Measurements from ENCODE around the gene EVI5.
"Not testable (repeated sequence)": the region's sequence is repeated elsewhere in the genome, so short reads cannot be mapped to it uniquely, and the experiment has no call there.

The EVI5 gene

DNA sequence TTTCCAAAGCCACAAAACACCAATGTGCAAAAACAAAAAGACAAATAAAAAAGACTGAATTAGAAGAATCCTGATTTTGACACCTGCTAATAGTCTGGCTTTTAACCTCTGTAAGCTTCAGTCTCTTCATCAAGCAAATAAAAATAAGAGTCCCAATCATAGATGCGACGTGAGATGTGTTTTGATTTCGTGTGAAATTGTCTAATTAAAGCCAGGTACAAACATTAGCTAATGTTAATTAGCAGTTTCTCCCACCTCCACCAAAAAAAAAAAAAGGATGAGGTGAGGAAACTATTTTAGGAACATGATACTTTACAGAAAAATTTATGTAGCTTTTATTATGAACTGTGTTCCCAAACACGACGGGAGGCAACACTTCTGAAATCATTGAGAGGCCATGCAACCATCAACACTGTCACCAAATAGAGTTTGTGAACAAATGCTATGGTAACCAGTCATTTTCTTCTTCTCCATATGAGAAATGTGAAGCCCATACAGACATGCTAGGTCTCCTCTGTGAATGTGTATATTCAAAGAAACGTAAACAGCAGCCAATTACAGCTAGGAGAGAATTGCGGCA is 6.7 kb upstream of the EVI5 start:
- peak; percentile 30 for DNase-seq

DNA sequence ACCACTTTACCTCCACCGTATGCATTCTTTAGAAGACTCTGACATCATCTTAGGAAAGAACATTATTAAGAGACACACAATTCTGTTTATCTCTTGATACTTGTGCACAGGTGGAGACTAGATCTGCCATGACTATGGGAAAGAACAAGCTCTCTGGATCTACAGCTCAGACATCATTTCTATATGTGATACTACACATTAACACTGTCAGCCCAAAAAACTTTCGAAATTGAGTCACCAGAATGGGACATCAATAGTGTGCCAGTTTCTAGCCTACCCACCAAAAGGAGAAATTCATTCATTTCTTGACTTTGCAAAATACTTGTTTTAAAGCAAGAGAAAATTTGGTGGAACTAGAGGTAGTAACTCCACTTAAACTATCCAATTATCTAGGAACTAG is 6.0 kb upstream of the EVI5 start:
- DNase-seq: no peak

DNA sequence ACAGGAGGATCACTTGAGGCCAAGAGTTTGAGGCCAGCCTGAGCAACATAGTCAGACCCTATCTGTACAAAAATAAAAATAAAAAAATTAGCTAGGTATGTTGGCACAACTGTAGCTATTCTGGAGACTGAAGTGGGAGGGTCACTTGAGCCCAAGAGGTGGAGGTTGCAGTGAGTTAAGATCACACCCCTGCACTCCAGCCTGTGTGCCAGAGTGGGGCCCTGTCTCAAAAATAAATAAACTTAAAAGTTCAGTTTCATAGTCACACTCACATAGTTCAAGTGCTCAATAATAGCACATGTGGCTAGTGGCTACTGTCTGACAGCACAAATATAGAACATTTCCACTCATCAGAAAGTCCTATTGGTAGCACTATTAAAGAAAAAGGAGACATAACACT is 5.2 kb upstream of the EVI5 start:
- no peak for DNase-seq

DNA sequence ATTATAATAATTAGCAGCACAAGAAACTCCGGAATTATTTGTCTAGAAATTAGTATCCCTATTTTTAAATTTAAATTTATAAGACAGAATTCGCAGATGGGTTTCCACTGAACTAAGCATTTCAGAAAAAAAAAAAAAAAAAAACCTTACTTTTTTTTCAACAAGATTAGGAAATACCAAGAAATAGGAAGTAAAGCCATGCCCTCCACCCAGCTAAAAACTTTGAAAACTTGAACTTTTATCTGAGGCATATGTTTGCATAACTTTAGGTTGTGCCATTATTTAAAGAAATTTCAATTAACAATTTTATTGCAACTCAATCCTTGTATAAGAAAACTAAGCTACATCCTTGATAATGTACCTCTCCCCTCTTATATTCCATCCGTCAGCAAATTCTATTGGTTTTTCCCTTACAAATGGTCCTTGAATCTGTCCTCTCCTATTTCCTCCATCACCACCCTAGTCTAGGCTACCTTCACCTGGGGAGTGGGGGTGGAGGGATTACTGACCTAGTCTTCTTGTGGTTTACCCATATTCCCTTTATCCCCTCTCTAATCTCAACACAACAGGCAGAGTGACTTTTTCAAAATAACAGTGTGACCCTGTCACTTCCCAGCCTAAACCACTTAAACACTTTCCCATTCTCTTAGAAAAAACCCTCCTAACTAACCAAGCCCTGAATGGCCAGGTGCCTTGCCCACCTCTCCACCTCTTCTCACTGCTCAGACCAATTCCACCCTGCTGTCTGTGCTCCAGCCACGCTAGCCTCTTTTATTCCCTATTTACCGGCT is 1.4 kb upstream of the EVI5 start:
- no peak for DNase-seq

DNA sequence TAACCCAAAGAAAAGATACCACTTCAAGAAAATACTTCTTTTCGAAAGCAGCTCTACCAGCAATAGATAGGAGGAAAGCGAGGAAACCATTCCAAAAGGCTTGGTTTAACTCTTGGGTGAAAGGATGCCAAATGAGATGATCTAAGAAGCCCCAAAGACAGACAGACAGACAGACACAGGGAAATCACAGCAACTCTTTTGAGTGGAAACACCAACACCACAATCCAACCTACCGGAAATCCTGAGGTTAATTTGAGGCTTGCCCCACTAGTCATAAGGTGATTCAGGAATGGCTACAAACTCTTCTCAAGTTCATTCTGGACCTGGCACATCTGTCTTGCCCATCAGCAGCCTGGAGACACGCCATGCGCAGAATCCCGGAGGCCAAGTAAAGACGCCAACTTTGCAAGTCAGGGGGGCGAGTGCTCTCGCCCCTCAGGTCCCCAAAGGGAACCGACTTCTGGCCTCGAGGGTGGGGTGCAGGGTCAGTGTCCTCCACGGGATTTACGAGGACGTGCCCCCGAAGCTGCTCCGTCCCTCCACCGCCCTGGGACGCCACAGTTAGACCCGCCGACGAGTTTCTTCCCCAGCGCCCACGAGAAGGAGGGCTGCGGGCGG is 778 bp downstream of the EVI5 start:
- peak; percentile 1 for DNase-seq

DNA sequence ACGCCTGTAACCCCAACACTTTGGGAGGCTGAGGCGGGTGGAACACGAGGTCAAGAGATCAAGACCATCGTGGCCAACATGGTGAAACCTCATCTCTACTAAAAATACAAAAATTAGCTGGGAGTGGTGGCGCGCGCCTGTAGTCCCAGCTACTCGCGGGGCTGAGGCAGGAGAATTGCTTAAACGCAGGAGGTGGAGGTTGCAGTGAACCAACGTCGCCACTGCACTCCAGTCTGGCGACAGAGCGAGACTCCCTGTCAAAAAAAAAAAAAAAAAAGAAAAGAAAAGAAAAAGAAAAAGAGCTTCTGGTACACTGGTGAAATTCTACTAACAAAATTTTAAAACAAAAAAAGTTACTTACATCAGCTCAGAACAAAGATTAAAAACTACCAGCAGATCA is 1.4 kb downstream of the EVI5 start:
- DNase-seq: not testable (repeated sequence)

DNA sequence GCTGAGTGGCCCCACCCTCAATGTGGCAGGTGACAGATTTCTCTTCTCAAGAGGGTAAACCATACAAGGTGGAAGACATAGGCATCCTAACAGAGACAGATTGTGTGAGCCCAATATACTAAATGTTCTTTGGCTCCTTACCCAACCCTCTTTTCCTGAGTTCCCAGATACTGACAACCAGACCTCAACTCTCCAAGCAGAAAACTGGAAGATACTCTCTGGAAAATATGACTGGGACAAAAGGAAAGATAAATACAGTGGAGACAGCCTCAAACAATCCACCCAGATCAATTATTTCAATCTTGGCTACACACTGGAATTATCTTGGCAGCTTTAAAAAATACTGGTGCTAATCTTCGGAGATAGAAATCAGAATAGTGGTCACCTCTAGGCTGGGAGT is 6.5 kb downstream of the EVI5 start:
- no peak for DNase-seq

DNA sequence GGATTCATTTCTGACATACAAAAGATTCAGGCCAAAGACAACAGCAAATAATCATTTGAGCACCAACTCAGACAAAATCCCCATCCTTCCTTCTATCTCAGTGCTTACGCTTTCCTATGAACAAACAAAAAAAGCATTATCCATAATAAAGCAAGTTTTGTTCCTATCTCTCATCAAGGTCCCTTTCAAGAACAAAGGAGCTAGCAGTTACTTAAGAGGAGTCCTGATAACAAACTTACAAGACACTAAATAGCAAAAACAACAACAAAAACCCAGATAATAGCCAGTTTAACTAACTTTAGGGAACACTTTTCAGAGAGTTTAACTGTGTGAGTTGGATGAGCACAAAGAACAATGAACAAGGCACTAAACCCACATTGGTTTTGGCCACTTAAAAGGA is 10.5 kb downstream of the EVI5 start:
- DNase-seq: no peak

DNA sequence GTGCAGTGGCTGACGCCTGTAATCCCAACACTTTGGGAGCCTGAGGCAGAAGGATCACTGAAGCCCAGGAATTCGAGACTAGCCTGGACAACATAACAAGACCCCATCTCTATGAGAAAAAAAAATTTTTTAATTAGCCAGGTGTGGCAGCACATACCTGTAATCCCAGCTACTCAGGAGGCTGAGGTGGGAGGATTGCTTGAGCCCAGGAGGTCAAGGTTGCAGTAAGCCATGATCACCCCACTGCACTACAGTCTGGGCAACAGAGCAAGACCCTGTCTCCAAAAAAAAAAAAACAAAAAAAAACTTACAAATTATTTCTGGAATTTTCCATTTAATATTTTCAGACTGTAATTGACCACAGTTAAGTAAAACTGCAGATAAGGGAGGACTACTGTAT is 11.2 kb downstream of the EVI5 start:
- DNase-seq: not testable (repeated sequence)

DNA sequence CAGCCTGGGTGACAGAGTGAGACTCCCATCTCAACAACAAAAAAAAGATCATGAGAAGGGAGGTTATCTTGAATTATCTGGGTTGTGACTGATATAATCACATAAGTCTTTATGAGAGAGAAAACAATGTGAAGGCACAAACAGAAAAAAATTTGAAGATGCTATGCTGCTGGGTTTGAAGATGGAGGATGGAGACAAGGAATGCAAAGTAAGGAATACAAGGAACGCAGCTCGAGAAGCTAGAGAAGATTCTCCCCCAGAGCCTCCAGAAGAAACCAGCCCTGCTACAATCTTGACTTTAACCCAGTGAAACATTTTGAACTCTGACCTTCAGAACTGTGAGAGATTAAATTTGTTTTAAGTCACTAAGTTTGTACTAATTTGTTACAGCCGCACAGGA is 15.1 kb downstream of the EVI5 start:
- DNase-seq: no peak

DNA sequence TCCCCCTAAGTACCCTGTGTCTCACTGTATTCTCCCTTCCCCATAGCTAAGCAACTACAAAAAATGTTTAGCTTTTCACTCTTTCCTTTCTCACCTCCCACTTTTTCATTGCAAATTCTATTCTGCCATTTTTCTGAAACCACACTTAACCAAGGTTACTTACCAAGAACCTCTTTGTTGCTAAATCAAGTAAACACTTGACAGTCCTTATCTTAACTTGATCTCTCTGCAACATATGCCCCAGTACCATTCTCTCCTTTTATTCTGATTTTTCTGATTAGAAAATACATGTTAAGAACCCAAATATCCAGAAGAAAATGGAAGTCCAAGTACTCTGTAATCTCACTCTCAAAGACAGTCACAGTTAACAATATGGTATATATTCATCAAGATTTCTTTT is 16.0 kb downstream of the EVI5 start:
- DNase-seq: no peak

DNA sequence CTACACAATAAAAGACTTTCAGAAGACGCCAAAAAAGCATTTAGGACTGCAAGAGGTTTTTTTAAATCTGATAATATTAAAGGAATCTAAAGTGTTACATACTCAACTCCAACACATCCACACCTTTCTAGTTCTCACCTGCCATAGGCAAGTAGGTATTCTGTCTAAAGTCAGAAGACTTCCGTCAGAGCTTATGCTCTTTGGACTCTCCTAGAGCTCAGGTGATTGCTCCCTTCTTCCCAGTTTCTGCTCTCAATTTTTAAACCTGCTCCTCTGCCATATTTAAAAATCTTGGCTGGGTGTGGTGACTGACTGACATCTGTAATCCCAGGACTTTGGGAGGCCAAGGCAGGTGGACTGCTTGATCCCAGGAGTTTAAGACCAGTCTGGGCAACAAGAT is 16.6 kb downstream of the EVI5 start:
- no peak for DNase-seq

DNA sequence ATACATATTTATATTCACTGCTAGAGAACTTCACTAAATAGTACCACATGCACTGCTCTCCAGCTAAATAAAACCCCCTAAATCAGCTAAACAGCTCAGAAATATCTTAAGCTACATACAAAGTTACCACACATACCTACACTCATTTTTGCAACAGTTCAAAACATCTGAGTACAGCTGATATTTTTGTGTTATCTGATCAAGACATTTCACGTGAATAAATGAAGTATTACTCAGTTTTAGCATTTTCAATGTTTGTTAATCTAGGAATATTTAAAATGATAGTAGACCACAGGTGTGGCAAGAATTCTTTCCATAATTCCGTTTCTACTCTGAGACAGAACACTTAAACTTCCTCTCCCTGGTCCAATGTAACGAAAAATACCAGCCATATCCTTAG is 20.8 kb downstream of the EVI5 start:
- no peak for DNase-seq

DNA sequence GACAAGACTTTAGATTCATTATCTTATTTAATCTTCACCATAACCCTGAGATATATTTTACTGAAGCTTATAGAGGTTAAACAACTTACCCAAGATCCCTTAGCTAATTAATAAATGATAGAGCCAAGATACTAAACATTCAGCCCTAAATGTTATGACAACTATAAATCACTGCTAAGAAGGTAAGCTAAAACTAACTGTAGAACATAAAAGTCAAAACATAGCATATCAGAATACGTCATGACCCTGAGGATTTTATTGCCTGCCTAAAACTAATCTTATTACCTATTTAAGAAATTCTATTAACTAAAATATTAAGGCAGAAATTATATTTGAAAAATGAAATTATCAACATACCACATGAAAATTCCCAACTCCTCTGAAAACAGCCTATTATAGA is 22.6 kb downstream of the EVI5 start:
- no peak for DNase-seq

DNA sequence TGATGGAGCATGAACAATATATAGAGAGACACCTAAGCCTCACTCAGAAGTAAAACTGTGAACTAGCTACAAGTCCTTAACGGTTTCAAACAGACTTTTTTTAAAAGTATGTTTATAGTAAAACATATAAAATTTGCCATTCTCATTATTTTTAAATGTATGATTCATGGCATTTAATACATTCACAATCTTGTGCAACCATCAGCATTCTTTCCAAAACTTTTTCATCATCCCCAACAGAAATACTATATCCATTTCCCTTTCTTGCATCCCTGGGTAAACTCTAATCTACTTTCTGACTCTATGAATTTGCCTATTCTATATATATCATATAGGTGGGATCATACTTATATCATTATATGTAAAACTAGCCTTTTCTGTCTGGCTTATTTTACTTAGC is 25.5 kb downstream of the EVI5 start:
- no peak for DNase-seq

DNA sequence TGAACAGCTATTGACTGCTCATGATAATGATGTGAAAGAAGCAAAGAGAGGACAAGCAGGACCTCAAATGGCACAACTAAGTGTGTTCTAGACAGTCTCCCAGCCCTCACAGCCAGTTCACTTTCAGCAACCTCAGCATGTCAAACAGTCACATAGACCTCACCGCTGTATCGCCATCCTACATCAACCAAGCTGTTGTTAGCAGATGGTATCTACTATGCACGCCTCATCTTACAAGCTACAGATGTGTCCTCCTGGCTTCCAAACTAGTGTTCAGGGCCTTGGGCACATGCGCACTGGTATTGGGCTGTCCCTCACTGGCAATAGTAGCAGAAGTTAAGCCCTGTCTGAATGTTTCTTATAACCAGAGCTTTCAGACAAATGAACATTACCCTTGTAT is 28.4 kb downstream of the EVI5 start:
- no peak for DNase-seq

DNA sequence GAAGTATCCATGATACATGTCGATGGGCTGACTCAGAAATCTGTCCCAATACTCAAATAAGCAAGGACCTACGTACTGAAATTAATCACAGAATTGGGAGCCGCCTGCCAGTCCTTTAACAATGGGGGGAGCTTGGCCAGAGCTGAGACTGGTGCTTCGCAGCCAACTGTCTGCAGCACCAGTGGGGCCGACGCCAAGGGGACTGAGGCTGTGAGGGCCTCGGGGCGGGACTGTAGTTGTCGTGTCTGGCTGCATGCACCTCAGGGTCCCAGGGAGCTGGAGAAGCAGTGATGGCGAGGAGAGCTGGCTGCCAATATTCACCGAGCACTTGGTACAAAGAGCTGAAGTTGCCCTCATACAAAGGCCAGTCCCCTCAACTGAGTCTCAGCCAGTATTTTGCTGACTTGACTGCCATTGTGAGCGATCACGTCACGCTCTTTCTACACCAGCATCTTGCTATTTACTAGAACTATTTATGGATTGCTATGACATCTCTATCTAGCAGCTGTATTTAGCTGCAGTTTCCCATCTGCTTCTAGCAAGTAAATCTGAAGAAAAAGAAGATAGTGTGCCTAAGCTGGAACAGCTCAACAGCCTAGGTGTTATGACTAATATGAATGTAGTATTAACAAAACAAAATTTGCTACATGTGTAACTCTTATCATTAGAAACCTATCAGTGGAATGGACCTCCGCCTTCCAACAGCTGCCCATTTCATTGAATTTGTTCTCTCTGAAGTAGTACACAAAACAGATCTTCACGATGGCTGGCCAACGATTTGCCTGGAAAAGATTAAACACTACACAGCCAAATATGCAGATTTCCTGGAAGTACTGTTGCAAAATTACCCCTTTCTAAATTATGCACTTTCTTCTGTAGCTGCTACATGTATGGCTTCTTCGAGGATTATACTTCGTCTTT is 29.1 kb downstream of the EVI5 start:
- no peak for DNase-seq

DNA sequence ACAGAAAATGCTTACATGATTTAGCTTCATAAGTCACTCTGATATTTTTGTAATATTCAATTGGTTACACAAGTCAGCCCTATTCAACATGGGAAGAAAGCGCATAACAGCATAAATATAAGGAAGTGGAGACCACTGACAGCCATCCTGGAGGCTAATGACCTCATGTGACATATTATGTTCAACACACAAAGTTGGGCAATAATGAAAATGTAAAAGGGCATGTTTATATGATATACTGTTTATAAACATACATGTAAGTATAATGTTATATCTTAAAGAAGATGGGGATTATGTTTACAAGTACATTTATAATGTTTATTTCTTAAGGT is 30.2 kb downstream of the EVI5 start:
- DNase-seq: no peak

DNA sequence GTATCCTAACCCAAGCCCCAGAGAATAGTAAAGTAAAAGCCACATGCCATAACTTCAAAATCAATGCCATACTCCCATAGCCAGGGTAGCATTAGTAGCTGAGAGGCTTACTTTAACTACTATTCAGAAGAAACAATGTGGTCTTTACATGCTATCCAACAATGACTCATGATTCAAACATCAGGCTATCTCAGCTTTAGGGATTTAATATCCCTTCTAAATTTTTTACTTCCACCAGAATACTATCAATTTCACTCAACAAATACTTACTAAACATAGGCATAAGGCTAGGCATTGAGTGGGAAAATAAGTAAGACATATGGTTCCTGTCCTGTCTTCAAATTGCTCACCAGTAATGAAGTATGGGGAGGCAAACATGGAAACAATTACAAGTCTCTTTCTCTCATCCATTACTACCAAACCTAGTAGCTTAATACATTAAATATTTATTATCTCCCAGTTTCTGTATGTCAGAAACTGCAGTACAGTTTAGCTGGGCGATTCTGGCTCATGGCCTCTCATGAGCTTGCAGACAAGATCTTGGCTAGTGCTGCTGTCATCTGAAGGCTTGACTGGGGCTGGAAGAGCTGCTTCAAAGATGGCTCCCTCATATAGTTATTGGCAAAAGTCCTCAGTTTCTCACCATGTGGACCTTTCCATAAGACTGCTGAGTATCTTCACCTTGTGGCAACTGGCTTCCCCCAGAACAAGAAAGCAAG is 30.7 kb downstream of the EVI5 start:
- DNase-seq: no peak

DNA sequence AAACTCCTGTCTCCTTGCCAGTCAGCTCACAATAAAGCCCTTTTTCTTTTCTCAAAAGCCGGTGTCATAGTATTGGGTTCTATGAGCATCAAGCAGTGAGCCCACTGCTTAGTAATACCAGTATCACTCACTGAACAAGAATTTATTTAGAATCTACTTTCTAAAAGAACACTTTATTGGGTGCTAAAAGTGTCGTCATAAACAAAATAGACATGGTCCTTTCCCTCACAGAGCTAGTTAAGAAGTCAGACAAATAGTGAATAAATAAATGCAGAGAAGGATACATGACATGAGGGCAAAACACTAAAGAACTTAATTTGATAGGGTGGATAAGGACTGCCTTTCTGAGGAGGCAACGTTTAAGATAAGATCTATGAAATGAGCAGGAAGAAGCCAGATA is 32.2 kb downstream of the EVI5 start:
- no peak for DNase-seq

DNA sequence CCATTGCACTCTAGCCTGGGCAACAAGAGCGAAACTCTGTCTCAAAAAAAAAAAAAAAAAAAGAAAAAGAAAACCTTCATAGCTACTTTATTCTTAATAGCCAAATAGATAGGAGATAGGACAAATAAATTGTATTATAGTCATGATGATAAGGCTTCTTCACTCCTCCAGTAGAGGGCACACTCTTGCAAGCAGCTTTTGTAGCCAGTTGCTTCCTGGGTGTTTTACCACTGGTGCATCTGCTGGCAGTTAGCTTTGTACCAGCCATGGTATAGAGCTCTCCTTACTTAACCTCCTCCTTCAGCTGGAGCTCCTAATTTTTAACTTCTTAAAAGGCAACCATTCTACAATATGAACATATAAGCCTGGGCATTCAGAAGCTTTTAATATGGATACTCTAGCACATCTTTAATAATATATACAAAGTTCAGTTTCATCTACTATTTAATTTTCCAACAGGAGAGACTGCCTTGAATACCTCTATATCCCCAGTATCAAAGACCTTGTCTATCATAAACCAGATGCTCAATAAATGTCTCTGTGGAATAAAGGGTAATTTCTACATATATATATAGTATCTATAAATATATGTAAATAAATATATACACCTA is 35.8 kb downstream of the EVI5 start:
- DNase-seq: peak; percentile 42

DNA sequence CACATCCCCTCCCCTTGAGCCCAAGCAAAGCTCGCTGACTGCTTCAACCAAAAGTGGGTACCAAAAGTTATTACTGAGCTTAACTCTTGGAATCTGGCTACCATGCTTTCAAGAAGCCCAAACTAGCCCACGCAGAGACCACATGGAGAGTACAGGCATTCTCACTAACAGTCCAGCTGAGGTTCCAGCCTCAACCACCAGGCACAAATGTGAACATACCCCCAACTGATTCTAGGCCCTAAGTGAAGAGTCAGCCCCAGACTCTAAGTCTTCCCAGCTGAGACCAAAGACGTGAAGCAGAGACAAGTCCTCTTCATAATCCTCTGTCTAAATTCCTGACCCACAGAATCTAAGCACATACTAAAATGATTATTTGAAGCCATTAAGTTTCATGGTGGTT is 36.8 kb downstream of the EVI5 start:
- DNase-seq: no peak

DNA sequence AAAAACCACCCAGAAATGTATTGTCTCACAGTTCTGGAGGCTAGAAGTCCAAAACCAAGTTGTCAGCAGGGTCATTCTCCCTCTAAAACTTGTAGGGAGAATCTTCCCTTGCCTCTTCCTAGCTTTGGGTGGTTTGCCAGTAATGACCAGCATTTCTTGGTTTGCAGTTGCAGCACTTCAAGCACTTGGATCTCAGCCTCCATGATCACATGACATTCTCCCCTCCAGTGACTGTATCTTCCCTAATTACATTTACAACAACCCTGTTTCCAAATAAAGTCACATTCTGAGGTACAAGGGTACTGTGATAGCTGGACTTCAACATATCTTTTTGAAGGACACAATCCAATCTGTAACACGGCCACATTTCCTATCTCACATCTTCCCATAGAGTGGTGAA is 37.2 kb downstream of the EVI5 start:
- DNase-seq: no peak
